ENCODE data around the gene TMEM63B.
A peak's percentile ranks its signal among the peaks of the same experiment; 100 is the strongest.
"Not testable (repeated sequence)": the region's sequence is repeated elsewhere in the genome, so short reads cannot be mapped to it uniquely, and the experiment has no call there.

The TMEM63B gene

DNA sequence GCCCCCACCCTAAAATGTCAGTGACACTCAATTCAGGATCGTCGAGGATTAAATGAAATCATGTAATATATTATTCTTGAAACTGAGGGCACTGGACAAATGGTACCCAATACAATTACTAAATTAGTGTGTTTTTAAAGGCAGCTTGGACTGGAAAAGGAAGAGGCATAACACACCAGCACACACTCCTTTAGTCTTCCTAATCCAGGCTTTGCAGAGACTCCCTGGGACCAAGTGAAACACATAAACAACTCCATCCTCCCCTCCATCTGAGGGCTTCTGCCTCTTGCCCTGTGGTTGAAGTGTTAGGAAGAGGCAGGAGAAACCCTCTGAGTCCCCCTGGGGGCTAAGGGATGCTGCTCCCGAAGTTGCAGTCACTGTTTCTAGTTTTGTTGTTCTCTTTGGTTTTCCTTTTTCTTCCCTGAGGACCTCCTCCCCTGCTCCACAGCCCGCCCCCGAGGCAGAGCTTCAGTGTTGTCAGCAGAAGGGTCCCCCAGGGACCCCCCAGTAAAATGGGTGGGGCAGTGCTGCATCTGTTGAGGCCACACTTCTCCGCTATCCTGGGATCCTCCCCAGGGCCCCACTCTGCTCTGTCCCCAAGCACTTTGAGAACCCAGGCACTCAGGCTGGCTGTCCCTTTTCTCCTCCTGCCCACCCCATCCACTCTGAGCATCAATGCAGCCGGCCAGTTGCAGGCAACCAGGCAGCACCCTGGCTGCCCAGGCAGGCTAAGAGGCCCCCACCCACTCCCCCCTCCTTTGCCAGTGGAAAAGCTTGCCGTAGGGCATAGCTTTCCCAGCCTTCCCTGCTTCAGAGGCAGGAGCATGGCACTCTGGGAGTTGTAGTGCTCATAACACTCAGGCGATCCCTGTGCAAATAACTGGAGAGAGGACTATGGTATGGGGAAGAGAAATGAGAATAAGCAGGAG lies 5.9 kb downstream of the TMEM63B start:
- in situ Hi-C loops (cut with MboI; ENCODE audit: low sequenced_read_pairs): no loop called here
- no peaks in the 10 kb centered on the region; the same call in 1 of the 2 replicates for H3K36me3 ChIP-seq (replicated peaks)
- no peaks in the 10 kb centered on the region for H3K9me3 ChIP-seq
- peak; percentile 28 to 73 for DNase-seq (ENCODE audit: low spot score in 2 of 2)
- peaks cover 6% of the 10 kb centered on the region for H3K4me1 ChIP-seq
- H3K27me3 ChIP-seq (ENCODE audit: low read depth): no peaks in the 10 kb centered on the region
- H3K4me3 ChIP-seq: no peak overlapping the region

DNA sequence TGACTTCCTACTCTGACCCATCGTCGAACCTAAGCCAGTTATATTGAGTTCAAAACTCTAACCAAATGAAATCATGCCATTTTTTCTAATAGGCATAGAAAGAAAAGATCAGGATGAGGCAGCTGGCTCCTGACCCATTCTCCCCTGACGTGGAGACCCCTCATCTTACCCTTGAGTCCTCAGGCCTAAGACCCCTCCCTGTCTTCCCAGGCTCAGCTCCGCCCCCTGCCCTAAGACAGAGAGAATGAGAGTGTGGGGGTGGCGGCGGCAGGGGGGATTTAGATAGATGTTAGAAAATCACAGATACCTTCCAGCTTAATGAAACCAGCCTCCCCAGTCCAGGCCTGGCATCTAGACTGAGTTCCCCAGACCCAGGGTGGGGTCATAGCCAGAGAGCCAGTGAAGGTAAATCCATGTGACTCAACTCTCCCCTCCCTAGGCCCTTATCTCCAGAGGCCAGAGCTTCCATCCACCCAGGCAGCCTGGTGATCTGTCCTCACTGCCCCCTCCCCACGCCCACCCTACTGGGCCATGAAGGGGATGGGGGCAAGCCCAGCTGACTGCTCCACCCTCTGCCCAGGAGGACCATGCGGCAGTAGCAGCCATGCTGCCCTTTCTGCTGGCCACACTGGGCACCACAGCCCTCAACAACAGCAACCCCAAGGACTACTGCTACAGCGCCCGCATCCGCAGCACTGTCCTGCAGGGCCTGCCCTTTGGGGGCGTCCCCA lies 6.8 kb downstream of the TMEM63B start:
- in situ Hi-C loops (cut with MboI; ENCODE audit: low sequenced_read_pairs): no loop called here
- Histone ChIP-seq H3K27me3 (ENCODE audit: low read depth) (no peaks in the 10 kb centered on the region), H3K9me3 (no peaks in the 10 kb centered on the region), H3K4me3 (no peak overlapping the region), H3K4me1 (no peaks in the 10 kb centered on the region; the same call in none of the 2 replicates), H3K36me3 (replicated peaks) (no peaks in the 10 kb centered on the region; the same call in 1 of the 2 replicates)
- no peak for DNase-seq (ENCODE audit: low spot score in 2 of 2)

DNA sequence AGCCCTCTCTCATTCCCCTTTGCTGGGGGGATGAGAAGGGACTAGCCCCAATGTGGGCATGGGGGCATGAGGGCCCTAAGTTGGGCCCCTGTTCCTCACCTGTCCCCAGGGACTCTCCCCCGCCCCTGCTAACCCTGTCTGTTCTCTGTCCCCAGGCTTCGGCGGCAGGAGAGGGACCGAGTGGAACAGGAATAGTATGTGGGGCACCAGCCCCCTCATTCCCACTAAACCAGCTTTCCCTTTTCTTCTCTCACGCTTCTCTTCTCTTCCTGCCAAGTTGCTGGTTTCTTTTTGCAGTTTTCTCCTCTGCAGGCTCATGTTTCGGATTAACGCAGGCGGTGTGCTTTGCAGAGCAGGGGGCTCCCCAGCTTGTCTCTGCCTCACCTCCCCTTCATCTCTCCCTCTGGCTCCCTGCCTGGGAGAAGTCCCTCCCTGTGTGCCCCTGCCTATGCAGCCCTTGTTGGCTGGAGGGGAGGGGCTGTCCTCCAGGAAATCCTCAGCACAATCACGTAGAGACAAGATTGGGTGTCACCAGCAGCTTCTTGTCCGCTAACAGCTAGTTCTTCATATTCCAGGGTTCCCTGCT lies 7.9 kb downstream of the TMEM63B start:
- no peaks in the 10 kb centered on the region; the same call in none of the 2 replicates for H3K4me1 ChIP-seq
- H3K36me3 ChIP-seq (replicated peaks): no peaks in the 10 kb centered on the region; the same call in 1 of the 2 replicates
- no peak for DNase-seq (ENCODE audit: low spot score in 2 of 2)
- in situ Hi-C loops (cut with MboI; ENCODE audit: low sequenced_read_pairs): no loop called here
- no peaks in the 10 kb centered on the region for H3K9me3 ChIP-seq
- H3K27me3 ChIP-seq (ENCODE audit: low read depth): no peaks in the 10 kb centered on the region
- H3K4me3 ChIP-seq: no peak overlapping the region

DNA sequence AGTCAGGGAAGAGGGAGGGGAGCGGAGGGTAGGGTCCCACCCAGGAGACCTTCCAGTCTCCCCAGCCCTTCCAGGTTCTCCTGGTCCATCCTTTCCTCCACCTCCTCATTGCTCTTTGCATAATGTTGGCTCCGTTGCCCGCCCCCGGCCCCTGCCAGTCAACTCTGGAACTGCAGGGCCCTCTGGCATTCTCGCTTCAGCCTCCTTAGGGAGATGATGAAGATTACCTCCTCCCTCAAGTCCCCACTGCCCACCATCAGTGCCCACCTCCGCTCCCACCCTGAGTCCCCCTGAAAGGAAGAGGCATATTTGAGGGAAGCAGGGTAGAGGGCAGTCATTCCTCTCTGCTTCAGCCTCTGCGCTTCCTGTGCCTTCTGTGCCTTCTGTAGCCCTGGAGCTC lies 8.5 kb downstream of the TMEM63B start:
- Histone ChIP-seq H3K27me3 (ENCODE audit: low read depth) (no peaks in the 10 kb centered on the region), H3K36me3 (replicated peaks) (no peaks in the 10 kb centered on the region; the same call in 1 of the 2 replicates), H3K4me1 (no peaks in the 10 kb centered on the region; the same call in none of the 2 replicates), H3K4me3 (no peak overlapping the region), H3K9me3 (no peaks in the 10 kb centered on the region)
- in situ Hi-C loops (cut with MboI; ENCODE audit: low sequenced_read_pairs): no loop called here
- no peak for DNase-seq (ENCODE audit: low spot score in 2 of 2)

DNA sequence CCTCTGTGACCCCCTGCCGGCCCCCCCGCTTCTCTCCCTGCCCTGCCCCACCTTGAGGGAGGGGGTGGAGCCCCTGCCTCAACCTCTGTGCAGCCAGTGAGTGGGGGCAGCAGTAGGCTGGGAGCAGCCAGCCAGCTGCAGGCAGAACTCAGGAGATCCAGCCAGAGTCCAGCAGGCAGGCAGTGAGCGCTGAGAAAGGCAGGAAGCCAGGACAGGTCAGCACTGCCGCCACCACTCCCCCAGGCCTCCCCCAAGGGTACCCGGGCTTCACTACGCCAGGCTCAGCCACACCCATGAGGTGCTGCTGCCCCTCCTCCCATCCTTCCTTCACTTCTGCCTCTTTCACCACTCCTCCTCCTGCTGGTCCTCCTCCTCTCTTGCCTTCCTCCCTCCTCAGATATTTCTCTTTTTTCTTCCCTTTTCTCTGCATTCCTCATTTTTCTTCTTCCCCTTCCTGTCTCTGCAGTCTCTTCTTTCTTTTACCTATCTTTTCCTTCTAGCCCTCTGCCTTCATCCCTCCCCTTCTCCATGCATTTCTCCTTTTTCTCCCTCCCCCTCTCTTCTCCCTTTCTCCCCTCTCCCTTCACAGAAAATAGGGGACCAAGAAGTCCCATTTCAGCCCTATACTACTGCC lies 11.5 kb downstream of the TMEM63B start:
- Histone ChIP-seq H3K36me3 (replicated peaks) (no peaks in the 10 kb centered on the region; the same call in 1 of the 2 replicates), H3K27me3 (ENCODE audit: low read depth) (no peaks in the 10 kb centered on the region), H3K4me3 (no peak overlapping the region), H3K9me3 (no peaks in the 10 kb centered on the region), H3K4me1 (no peaks in the 10 kb centered on the region)
- DNase-seq (ENCODE audit: low spot score in 2 of 2): no peak
- in situ Hi-C loops (cut with MboI; ENCODE audit: low sequenced_read_pairs): no loop called here

DNA sequence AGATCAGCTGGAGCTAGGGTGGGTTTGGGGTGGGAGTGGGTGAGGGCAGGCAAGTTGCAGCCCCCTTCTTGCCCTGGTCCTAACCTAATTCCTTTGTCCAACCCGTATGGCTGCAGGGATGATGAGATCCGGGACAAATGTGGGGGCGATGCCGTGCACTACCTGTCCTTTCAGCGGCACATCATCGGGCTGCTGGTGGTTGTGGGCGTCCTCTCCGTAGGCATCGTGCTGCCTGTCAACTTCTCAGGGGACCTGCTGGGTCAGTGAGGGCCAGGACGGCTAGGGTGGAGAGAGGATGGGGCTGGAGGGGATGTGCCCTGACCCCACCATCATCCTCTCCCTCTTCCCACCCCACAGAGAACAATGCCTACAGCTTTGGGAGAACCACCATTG lies 12.0 kb downstream of the TMEM63B start:
- Histone ChIP-seq H3K4me1 (no peaks in the 10 kb centered on the region), H3K36me3 (replicated peaks) (no peaks in the 10 kb centered on the region; the same call in 1 of the 2 replicates), H3K4me3 (no peak overlapping the region), H3K9me3 (no peaks in the 10 kb centered on the region), H3K27me3 (ENCODE audit: low read depth) (no peaks in the 10 kb centered on the region)
- no peak for DNase-seq (ENCODE audit: low spot score in 2 of 2)
- in situ Hi-C loops (cut with MboI; ENCODE audit: low sequenced_read_pairs): no loop called here

DNA sequence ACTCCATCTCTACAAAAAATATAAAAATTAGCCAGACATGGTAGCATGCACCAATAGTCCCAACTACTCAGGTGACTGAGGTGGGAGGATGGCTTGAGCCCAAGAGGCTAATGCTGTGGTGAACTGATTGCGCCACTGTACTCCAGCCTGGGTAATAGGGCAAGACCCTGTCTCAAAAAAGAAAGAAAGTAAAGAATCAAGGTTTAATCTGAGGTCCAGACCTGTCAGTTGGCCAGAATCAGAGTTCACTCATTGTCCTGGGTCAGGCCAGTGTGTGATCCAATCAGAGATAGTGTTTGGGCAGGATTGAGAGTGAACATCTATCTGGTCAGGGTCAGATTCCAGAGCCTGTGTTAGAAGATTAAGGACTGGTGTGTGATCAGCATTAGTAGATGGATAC lies 15.5 kb downstream of the TMEM63B start:
- Histone ChIP-seq H3K36me3 (replicated peaks) (no peaks in the 10 kb centered on the region), H3K27me3 (ENCODE audit: low read depth) (no peaks in the 10 kb centered on the region), H3K4me1 (no peaks in the 10 kb centered on the region), H3K9me3 (no peaks in the 10 kb centered on the region), H3K4me3 (no peak overlapping the region)
- DNase-seq (ENCODE audit: low spot score in 2 of 2): no peak
- in situ Hi-C loops (cut with MboI; ENCODE audit: low sequenced_read_pairs): no loop called here

DNA sequence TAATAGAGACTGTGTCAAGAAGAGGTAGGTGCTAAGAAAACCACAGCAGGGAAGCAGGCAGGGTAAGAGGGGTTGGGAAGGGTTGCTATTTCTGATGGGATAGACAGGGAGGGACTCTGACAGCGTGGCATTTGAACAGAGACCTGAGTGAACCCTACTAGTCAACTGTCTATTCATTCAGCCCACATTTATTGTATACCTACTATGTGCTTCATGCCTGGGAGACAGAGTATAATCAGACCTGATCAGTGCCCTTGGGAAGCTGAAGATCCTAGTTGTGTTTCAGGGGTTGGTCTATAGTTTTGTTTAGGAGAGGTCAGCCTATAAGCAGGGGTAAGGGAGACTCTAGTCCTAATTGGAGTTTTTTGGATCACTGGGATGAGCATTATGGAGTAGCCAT lies 16.4 kb downstream of the TMEM63B start:
- DNase-seq (ENCODE audit: low spot score in 2 of 2): no peak
- no peaks in the 10 kb centered on the region for H3K27me3 ChIP-seq (ENCODE audit: low read depth)
- H3K4me1 ChIP-seq: no peaks in the 10 kb centered on the region
- in situ Hi-C loops (cut with MboI; ENCODE audit: low sequenced_read_pairs): no loop called here
- 0 out of 2 replicates have a peak, but pooled peaks cover under 1% of the 10 kb centered on the region for H3K36me3 ChIP-seq (replicated peaks)
- H3K4me3 ChIP-seq: no peak overlapping the region
- H3K9me3 ChIP-seq: no peaks in the 10 kb centered on the region

DNA sequence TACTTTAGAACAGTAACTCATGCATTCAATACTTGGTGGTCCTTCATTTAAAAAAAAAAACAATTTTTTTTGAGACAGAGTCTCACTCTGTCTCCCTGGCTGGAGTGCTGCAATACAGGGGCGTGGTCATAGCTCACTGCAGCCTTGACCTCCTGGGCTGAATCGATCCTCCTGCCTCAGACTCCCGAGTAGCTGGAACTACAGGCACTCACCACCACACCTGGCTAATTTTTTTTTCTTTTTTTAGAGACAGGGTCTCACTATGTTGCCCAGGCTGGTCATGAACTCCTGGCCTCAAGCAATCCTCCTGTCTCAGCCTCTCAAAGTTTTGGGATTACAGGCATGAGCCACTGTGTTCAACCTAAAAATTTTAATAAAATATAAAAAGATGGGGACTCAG lies 17.2 kb downstream of the TMEM63B start:
- H3K36me3 ChIP-seq (replicated peaks); H3K27me3 ChIP-seq (ENCODE audit: low read depth); in situ Hi-C loops (cut with MboI; ENCODE audit: low sequenced_read_pairs); H3K4me1 ChIP-seq; H3K4me3 ChIP-seq; DNase-seq (ENCODE audit: low spot score in 2 of 2); H3K9me3 ChIP-seq: not testable (repeated sequence)

DNA sequence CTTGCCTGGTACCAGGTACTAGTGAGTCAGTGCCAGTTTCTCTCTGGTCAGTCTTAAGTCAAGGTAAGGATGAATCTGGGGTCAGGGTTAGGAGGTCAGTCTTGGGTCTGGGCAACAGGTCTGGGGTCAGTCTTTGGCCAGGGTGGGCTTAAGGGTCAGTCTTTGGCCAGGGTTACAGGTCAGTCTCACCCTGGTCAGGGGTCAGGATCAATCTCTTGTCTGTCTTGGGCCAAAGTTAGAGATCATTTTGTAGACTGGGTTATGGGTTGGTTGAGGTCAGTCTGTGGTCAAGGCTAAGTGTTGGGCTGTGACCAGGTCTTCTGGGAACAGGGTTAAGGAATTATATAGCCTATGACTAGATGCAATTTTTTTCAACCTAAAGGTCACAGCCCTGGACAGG lies 18.5 kb downstream of the TMEM63B start:
- Histone ChIP-seq H3K4me3 (no peak overlapping the region), H3K27me3 (ENCODE audit: low read depth) (no peaks in the 10 kb centered on the region), H3K9me3 (no peaks in the 10 kb centered on the region), H3K4me1 (no peaks in the 10 kb centered on the region), H3K36me3 (replicated peaks) (peaks cover 7% of the 10 kb centered on the region; the same call in 1 of the 2 replicates)
- DNase-seq (ENCODE audit: low spot score in 2 of 2): no peak
- in situ Hi-C loops (cut with MboI; ENCODE audit: low sequenced_read_pairs): no loop called here

DNA sequence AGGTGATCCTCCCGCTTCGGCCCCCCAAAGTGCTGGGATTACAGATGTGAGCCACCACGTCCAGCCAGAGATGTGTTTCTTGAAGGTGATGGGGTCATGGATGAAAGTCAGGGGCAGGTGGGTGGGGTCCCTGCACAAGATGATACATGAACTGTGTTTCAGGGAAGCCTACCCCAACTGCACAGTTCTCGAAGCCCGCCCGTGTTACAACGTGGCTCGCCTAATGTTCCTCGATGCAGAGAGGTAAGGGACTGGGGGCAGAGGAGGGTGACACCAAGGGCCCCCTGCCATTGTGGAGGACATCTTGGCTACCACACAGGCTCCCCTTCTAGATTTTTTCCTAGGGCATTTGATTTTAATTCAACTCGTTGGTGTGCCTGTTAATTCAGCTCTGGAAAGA lies 19.3 kb downstream of the TMEM63B start:
- Histone ChIP-seq H3K4me3 (no peak overlapping the region), H3K4me1 (no peaks in the 10 kb centered on the region), H3K27me3 (ENCODE audit: low read depth) (no peaks in the 10 kb centered on the region), H3K36me3 (replicated peaks) (peaks cover 7% of the 10 kb centered on the region; the same call in 1 of the 2 replicates), H3K9me3 (no peaks in the 10 kb centered on the region)
- no peak for DNase-seq (ENCODE audit: low spot score in 2 of 2)
- in situ Hi-C loops (cut with MboI; ENCODE audit: low sequenced_read_pairs): no loop called here

DNA sequence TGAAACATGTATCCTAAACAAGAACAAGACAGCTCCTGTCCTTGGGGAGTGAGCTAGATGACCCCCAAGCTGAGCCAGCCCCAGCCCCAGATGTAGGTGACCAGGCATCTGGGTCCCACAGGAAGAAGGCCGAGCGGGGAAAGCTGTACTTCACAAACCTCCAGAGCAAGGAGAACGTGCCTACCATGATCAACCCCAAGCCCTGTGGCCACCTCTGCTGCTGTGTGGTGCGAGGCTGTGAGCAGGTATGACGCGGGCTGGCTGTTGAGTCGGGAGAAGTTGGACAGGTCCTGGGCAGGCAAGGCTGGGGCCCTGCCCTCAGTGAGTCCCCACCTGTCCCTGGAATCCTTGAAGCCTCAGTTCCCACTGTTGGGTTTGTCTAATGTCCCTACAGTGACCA lies 19.9 kb downstream of the TMEM63B start:
- in situ Hi-C loops (cut with MboI; ENCODE audit: low sequenced_read_pairs): no loop called here
- Histone ChIP-seq H3K36me3 (replicated peaks) (peaks cover 7% of the 10 kb centered on the region; the same call in 1 of the 2 replicates), H3K9me3 (no peaks in the 10 kb centered on the region), H3K4me1 (no peaks in the 10 kb centered on the region), H3K27me3 (ENCODE audit: low read depth) (no peaks in the 10 kb centered on the region), H3K4me3 (no peak overlapping the region)
- DNase-seq (ENCODE audit: low spot score in 2 of 2): no peak

DNA sequence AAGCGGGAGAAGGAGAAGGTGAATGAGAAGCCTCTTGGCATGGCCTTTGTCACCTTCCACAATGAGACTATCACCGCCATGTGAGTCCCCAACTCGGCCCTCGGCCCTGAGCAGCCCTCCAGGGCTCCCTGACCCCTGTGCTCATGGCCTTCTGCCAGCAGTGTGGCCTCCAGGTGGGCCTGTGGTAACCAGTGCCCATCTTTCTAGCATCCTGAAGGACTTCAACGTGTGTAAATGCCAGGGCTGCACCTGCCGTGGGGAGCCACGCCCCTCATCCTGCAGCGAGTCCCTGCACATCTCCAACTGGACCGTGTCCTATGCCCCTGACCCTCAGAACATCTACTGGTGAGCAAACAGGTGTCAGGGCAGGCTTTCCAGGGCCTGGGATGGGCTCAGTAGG lies 21.0 kb downstream of the TMEM63B start:
- peaks cover 7% of the 10 kb centered on the region; the same call in 1 of the 2 replicates for H3K36me3 ChIP-seq (replicated peaks)
- no peaks in the 10 kb centered on the region for H3K27me3 ChIP-seq (ENCODE audit: low read depth)
- in situ Hi-C loops (cut with MboI; ENCODE audit: low sequenced_read_pairs): no loop called here

More for the DNA sequence above, 21.0 kb downstream of the TMEM63B start:
- no peaks in the 10 kb centered on the region for H3K9me3 ChIP-seq
- no peak overlapping the region for H3K4me3 ChIP-seq
- no peak for DNase-seq (ENCODE audit: low spot score in 2 of 2)
- no peaks in the 10 kb centered on the region for H3K4me1 ChIP-seq
